Effector CD4-positive, alpha-beta T cell (primary cell): Measurements from ENCODE around the gene WNK1.

Experiments
- DNase-seq: peaks from one replicate; pipeline ENCODE4 v3.0.0-alpha.2; 2020

Gene WNK1

DNA sequence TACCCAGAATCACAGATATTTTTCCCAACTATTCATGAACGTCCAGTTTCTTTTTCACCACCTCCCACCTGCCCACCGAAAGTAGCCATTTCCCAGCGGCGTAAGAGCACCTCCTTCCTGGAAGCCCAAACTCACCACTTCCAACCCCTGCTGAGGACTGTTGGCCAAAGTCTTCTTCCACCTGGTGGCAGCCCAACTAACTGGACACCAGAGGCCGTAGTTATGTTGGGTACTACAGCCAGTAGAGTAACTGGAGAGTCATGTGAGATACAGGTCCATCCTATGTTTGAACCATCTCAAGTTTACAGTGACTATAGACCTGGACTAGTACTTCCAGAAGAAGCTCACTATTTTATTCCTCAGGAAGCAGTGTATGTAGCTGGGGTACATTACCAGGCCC, 115.5 kb downstream of the WNK1 start:
- no peak for DNase-seq

DNA sequence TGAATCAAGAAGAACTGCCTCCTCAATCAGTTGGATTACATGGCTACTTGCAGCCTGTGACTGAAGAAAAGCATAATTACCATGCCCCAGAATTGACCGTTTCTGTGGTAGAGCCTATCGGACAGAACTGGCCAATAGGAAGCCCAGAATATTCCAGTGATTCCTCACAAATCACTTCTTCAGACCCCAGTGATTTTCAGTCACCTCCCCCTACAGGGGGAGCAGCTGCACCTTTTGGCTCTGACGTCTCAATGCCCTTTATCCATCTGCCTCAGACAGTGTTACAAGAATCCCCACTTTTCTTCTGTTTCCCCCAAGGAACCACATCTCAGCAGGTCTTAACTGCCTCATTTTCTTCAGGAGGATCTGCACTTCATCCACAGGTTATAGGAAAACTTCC, 116.3 kb downstream of the WNK1 start:
- DNase-seq = no peak

DNA sequence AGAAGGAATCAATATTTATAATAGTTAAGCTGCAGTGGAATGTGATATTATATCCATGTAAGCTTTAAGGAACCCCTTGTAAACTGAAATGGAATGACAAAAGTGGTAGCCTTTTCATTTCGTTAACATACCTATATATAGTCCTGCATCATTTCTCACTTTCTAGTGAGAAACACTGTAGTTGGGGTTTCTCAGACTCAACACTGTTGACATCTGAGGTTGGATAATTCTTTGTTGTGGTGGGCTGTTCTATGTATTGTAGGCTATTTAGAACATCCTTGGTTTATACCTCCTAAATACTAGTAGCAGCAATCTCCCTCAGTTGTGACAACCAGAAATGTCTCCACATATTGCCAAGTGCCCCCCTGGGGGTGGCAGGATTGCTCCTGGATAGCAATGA, 118.0 kb downstream of the WNK1 start:
- no peak for DNase-seq

DNA sequence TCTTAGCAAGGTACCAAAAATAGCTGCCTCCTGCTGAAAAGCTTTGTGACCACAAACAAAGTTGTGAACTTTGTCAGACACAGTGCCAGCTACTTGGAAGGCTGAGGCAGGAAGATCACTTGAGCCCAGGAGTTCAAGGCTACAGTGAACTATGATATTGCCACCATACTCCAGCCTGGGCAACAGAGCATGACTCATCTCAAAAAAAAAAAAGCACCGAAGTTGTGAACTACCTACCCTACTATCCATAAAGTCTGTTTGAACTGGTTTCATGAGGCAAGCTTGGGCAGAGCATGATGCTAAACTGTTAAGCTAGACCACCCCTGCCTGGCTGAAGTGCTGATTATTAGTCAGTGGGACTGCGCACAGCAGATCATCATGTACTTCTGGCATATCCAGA, 121.6 kb downstream of the WNK1 start:
- DNase-seq = no peak

DNA sequence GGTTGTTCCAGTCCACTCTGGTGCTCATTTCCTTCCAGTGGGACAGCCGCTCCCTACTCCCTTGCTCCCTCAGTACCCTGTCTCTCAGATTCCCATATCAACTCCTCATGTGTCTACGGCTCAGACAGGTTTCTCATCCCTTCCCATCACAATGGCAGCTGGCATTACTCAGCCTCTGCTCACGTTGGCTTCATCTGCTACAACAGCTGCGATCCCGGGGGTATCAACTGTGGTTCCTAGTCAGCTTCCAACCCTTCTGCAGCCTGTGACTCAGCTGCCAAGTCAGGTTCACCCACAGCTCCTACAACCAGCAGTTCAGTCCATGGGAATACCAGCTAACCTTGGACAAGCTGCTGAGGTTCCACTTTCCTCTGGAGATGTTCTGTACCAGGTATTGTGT, 127.3 kb downstream of the WNK1 start:
- DNase-seq = no peak

DNA sequence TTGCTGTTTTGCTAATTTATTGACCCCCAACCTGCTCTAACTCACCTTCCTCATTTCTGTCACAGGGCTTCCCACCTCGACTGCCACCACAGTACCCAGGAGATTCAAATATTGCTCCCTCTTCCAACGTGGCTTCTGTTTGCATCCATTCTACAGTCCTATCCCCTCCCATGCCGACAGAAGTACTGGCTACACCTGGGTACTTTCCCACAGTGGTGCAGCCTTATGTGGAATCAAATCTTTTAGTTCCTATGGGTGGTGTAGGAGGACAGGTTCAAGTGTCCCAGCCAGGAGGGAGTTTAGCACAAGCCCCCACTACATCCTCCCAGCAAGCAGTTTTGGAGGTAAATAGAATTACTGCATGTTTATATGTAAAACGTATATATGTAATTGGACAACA, 128.3 kb downstream of the WNK1 start:
- no peak for DNase-seq

- no peak for DNase-seq
These were observed 132.5 kb downstream of the WNK1 start for GRCh38 chr12:884746-885414.

GRCh38 chr12:885701-886100, 133.3 kb downstream of the WNK1 start:
- no peak for DNase-seq

GRCh38 chr12:886206-886605, 133.8 kb downstream of the WNK1 start:
- DNase-seq = no peak

DNA sequence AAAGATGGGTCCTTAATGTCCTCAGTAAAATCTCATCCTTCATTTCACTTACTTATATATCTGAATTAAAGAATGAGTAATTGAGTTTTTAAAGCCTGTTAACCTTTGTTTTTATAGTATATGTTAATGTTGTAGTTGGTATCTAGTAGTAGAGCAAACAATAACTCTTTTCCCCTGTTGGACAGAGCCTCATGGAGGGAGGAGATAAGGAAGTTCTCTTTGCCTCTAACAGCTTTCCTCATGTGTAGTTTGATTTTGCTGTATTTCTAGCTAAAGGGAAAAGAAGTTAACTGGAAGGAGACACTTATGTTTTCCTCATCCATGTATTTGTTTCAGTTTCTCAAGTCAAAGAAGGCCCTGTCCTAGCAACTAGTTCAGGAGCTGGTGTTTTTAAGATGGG, 141.8 kb downstream of the WNK1 start:
- no peak for DNase-seq

GRCh38 chr12:896031-896430, 143.7 kb downstream of the WNK1 start:
- no peak for DNase-seq

DNA sequence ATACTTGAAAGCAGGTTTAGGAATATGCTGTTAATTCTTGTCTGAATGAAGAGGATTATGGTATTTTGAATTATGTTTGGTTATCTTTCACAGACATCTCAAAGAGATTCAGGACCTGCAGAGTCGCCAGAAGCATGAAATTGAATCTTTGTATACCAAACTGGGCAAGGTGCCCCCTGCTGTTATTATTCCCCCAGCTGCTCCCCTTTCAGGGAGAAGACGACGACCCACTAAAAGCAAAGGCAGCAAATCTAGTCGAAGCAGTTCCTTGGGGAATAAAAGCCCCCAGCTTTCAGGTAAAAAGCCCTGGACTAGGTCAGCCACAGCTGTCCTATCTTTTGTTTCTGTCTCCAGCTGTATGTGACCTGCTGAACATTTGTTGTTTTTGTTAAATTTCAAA, 145.0 kb downstream of the WNK1 start:
- DNase-seq = no peak

GRCh38 chr12:902581-902980, 150.2 kb downstream of the WNK1 start:
- no peak for DNase-seq

DNA sequence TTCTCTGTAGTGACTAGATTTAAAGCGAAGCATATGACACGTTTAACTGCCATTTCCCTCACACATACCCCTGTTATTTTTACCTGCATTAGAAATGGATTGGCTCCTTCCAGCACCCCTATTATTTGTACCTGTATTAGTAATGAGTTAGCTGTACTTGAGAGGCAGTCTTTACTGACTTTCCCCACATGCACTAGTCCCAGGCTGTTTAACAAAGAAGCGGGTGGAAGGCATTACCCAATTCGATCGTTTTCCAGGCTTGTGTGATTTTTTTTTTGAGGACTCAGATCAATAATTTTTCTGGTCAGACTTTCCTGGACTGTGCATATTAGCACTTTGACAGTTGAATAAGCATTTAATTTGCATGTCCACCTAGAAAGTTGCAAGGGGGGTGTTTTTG, 150.7 kb downstream of the WNK1 start:
- no peak for DNase-seq

- DNase-seq = no peak
These were observed 151.6 kb downstream of the WNK1 start for GRCh38 chr12:904010-904414.

DNA sequence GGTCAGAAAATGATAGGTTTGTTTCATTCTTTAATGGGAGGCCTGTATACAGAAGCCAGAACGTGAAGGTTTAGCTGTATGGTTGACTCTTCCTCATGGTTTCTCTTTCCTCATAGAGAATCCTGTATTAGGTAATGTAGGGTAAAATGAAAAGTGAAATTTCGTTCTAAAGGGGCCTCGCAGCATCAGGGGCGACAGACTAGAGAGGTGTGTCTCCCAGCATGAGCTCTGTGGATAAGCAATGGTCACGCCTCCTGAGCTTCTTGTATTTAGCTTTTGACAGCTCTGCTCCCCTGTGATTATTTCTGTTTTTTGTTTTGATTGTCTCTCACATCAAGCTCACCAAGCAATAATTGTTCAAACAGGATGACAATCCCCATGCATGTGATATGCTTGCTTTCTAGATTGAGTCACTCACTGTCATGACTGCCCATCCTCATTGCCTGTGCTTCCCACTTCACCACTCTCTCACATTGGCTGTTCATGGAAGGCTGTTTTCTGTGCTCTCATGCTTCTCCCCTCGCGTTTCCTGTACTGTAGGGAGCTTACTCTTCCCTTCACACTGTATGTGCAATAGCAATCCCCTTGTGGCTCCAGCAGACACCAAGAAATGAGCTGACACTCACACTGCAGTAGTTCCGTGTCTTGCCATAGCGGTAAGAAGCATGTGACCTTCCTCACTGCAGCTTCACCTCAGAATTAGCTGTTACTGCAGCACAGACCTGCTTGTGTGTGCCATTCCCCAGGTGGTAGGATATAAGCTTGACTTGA, 153.1 kb downstream of the WNK1 start:
- DNase-seq = no peak

DNA sequence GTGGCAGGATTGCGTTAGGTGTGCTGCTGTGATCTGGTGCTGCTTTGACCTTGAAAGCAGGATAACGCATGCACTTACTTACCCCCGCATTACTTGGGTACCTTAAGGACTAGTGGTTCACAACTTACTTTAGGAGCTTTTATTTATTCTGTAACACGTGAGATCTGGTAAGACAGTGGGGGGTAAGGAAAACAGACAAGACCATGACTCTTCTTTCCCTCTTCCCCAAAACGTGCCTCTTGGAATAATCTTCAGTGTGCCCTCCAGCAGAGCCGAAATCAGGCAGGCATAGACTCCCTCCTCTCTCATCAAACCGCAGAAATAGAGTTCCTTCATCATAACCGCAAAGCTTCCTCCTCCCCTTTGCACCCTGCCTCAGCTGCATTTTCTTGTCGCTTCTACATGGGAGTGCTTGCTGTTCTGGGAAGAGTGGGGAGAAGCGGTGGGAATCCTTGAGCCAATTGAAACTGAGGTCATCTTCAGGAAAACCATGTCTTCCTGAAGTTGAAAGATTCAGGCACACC, 153.7 kb downstream of the WNK1 start:
- DNase-seq = no peak

GRCh38 chr12:907413-908185, 155.2 kb downstream of the WNK1 start:
- DNase-seq = no peak

- DNase-seq = no peak
These were observed 157.5 kb downstream of the WNK1 start for GRCh38 chr12:909861-910260.

- DNase-seq = no peak
These were observed 158.0 kb downstream of the WNK1 start for GRCh38 chr12:910416-910815.

DNA sequence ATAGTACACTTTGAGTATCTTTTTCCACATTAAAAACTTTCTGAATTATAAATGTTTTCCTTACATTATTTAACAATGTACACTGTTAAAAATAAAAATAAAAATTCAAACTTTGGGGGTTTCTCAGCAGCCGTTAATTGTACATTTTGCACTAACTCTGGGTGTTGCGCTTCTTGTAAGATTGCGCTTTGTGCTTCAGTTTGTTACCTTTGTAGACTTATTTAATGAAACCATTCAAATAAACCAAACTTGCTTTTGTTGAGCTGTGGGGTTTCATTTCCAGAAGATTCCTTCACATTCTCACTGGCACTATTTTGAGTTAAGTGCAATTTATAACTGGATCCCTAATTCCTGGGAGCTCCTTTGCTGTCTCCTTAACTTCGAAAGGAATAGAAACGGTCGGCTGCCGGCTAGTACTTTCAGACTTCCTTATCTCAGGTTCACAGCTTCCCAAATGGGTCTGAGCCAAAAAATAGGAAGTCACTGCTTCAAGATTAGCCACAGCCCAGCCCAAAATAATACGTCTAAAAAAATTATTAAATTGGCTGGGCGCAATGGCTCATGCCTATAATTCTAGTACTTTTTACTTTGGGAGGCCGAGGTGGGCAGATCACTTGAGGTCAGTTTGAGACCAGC, 158.9 kb downstream of the WNK1 start:
- DNase-seq = no peak

DNA sequence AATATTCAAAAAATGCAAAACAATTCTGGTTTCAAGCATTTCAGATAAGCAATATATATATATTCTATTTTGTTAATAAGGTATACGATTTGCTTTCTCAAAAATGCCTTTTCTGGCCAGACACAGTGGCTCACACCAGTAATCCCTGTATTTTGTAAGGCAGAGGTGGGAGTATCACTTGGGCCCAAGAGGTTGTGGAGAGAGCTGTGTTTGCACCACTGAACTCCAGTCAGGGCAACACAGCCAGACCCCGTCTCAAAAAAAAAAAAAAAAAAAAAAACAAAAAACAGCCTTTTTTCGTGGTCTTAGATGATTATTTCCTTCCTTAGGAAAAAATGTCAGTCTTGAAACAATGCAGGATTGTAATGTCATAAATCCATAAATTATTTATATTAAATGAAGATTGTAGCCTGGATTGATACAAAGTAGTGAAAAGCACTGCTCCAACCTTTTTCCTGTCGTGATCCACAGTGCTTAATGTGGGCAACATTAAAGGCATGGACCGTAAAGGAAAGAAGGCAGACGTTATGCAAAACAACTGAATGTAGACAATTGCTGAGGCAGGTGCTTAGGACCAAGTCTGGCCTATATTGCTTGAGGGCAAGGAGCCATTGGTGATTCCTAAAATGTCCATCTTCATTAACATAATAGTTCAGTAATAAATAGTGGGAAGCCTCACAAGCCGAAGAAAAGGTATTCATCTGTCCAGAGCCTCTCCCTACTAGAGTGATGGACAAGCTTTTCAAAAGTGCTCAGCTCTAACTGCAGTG, 160.3 kb downstream of the WNK1 start:
- DNase-seq = no peak
